Thoracic aorta (tissue), 2 donors: Measurements from ENCODE around the gene MUC2. TPM values are rescaled to one million over a fixed set of nuclear protein-coding genes. Genes with fewer than 3 reads are reported as not detected.

Experiments
- ATAC-seq: fragments of 150-250 bp; one replicate; pipeline ENCODE4 v1.8.0; 2017; ENCODE audit warnings: low read depth; ENCODE audit not compliant: insufficient number of reproducible peaks, low FRiP score
- DNase-seq: peaks from one replicate; pipeline ENCODE4 v3.0.0-alpha.2; 2020; ENCODE audit warnings: low spot score
- H3K27ac ChIP-seq, 2 donors: fragments of 200-600 bp; sonication (generic); 1 replicate in 1 of 2; 2 replicates in 1 of 2; pipeline ENCODE4 v1.5.1; 2016; ENCODE audit warnings: mild to moderate bottlenecking in 2 of 2, moderate library complexity in 2 of 2
- H3K27me3 ChIP-seq: fragments of 200-600 bp; sonication (generic); replicated peaks from 2 replicates; pipeline ENCODE4 v1.6.0; 2016; ENCODE audit warnings: mild to moderate bottlenecking; ENCODE audit not compliant: insufficient read depth
- H3K36me3 ChIP-seq: fragments of 200-600 bp; sonication (generic); one replicate; pipeline ENCODE4 v1.5.1; 2016
- H3K4me1 ChIP-seq, 2 donors: fragments of 200-600 bp; sonication (generic); 1 replicate in 1 of 2; 2 replicates in 1 of 2; pipeline versions ENCODE4 v1.5.1 to v1.6.0; 2016; ENCODE audit warnings: low read depth in 2 of 2, mild to moderate bottlenecking in 1 of 2; ENCODE audit not compliant: control insufficient read depth in 1 of 2
- H3K4me3 ChIP-seq: fragments of 200-600 bp; sonication (generic); 2 replicates; pipeline ENCODE4 v1.5.1; 2016; ENCODE audit warnings: mild to moderate bottlenecking
- H3K9me3 ChIP-seq: fragments of 200-600 bp; sonication (generic); 2 replicates; pipeline ENCODE4 v1.5.1; 2016
- total RNA-seq, 2 donors: library from RNA; depleted of rRNA; stranded (reverse); fragments of >200 nt; gene quantifications; one replicate each; pipeline versions ENCODE4 v1.1.0 to v1.2.3, GENCODE V29; 2016
- TF ChIP-seq, protein P1 (sequence below): fragments of 200-600 bp; sonication (generic); IDR thresholded peaks from one replicate; pipeline ENCODE4 v1.5.1; 2019; ENCODE audit warnings: antibody characterized with exemption

The MUC2 gene
- total RNA-seq, 2 donors from 2014 or later, result not detected

DNA sequence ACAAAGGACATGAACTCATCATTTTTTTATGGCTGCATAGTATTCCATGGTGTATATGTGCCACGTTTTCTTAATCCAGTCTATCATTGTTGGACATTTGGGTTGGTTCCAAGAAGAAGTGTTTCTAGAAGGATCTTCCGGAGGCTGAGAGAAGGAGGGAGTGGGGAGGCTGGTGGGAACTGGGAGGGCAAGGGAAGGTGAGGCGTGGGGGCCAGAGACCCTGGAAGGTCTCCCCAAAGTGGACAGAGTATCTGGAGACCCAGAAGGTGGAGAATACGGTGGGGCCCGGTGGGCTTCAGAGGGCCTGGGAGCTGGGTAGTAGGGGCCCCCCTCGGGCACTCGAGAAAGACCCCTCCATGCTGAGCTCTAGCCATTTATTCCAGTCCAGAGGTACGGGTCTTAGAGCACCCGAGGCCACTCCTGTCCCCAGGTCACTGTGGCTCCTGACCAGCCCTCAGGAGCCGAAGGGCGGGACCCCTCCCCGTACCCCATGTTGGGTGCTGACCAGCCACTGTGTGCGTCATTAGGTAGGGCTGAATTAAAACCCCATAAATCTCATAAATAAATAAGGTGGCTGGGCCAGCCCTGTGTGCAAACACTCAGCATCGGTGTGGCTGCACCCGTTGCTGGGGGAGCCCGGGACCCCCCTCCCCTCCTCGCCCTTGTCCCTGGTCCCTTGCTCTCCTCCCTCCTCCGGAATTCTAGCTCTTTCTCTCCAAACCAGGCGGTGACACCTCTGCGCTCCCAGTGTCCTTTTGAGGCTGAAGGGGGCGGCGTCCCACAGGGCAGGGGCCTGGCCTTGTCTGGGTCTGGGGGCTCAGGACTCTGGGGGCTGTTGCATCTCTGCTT lies 44.3 kb downstream of the MUC2 start:
- DNase-seq (no peak), ATAC-seq (no peak)
- H3K9me3 ChIP-seq, result no peaks in the 10 kb centered on the region
- H3K4me3 ChIP-seq, result no peak overlapping the region
- peaks cover 3% of the 10 kb centered on the region for H3K27me3 ChIP-seq
- TF ChIP-seq, protein P1, sequence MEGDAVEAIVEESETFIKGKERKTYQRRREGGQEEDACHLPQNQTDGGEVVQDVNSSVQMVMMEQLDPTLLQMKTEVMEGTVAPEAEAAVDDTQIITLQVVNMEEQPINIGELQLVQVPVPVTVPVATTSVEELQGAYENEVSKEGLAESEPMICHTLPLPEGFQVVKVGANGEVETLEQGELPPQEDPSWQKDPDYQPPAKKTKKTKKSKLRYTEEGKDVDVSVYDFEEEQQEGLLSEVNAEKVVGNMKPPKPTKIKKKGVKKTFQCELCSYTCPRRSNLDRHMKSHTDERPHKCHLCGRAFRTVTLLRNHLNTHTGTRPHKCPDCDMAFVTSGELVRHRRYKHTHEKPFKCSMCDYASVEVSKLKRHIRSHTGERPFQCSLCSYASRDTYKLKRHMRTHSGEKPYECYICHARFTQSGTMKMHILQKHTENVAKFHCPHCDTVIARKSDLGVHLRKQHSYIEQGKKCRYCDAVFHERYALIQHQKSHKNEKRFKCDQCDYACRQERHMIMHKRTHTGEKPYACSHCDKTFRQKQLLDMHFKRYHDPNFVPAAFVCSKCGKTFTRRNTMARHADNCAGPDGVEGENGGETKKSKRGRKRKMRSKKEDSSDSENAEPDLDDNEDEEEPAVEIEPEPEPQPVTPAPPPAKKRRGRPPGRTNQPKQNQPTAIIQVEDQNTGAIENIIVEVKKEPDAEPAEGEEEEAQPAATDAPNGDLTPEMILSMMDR, result no peak
- H3K27ac ChIP-seq, result no peak overlapping the region
- no peaks in the 10 kb centered on the region for H3K4me1 ChIP-seq
- no peaks in the 10 kb centered on the region for H3K36me3 ChIP-seq

DNA sequence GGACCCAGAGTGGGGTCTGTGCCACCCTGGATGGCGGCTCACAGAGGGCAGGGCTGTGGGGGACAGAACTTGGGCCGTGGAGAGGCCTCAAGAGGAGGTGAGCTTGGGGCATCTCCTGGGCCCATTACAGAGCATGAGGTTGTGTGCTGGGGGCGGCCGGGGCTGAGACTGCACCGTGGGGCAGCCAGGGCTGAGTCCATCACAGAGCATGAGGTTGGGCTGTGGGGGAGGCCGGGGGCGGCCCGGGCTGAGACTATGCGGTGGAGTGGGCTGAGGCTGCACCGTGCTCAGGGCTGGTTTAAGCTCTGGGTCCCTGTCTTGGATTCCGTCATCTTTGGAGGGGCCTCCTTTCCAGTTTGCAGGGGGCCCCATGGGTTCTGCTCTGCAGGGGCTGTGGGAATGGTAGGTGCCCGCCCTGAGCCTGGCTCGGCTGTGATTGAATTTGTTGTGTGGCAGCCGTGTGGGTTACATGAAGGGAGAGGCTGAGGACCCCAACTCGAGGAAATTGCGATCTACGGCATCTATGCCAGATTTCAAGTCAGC lies 45.0 kb downstream of the MUC2 start:
- ATAC-seq (no peak), DNase-seq (no peak)
- Histone ChIP-seq H3K36me3 (no peaks in the 10 kb centered on the region), H3K27ac (no peak overlapping the region), H3K27me3 (peaks cover 3% of the 10 kb centered on the region), H3K9me3 (no peaks in the 10 kb centered on the region), H3K4me1 (no peaks in the 10 kb centered on the region), H3K4me3 (no peak overlapping the region)
- TF ChIP-seq, protein P1, result no peak

DNA sequence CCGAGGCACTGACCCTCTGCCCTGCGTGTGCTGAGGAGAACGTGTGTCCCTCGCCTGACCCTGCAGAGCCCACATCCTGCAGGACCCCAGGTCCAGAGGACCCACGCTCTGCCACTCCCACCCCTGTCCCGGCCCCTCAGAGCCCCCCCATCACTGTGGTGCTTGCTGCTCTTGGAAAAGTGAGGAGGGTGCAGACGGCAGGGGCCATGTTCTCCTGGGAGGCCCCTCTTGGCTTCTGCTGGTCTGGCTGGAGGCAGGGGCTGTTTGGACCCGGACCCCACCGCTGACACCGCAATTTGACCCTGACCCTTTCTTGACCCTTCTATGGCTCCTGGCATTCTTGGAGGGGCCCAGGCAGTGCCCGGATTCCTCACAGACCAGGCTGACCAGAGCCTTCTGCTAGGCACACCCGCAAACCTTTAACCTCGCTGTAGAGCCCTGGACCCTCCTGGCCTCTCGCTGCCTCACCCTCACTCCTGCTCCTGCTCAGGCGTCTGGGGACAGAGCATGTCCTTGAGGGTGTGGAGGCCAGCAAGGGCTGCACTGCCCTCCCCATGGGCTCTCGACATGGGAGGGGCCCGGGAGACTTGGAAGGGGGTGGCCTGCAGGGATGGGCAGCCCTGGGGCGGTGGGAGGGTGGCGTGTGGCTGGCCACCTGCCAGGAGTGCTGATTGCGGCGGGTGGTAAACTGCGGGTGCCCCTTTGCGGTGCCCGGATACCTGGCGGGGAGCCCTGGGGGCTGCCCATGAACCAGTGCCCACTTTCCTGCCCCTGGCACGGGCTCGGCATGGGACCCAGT lies 46.1 kb downstream of the MUC2 start:
- Histone ChIP-seq H3K27ac (no peak overlapping the region), H3K4me1 (no peaks in the 10 kb centered on the region), H3K9me3 (no peaks in the 10 kb centered on the region), H3K36me3 (no peaks in the 10 kb centered on the region), H3K27me3 (peaks cover 3% of the 10 kb centered on the region), H3K4me3 (no peak overlapping the region)
- ATAC-seq, result no peak
- no peak for DNase-seq
- TF ChIP-seq, protein P1, result no peak

DNA sequence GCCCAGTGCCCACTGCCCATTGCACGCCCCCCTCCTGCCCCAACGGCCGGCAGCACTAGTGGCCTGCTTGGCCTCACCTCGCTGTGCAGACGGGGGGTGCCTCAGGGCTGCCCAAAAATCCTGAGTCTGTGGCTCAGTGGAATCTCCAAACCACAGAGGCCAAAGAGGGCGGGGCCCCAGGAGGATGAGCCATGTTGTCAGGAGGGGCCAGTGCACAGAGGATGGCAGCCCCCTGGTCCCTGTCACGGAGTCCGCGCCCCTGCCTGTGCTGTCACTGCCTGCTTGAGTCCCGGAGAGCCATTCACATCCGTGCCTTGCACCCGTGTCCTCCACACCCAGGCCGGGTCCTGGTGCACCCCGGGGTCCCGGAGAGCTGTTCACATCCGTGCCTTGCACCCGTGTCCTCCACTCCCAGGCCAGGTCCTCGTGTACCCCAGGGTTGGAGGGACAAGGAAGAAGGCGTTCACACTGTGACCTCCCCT lies 46.7 kb downstream of the MUC2 start:
- Histone ChIP-seq H3K36me3 (no peaks in the 10 kb centered on the region), H3K4me1 (no peaks in the 10 kb centered on the region), H3K27me3 (peaks cover 3% of the 10 kb centered on the region), H3K4me3 (no peak overlapping the region), H3K27ac (no peak overlapping the region), H3K9me3 (no peaks in the 10 kb centered on the region)
- DNase-seq, result no peak
- TF ChIP-seq, protein P1, result no peak
- ATAC-seq, result no peak
